GM12878 (cell line): Measurements from ENCODE around the gene ATP6AP2.

Source experiments
- CTCF ChIP-seq, 3 experiments: IDR thresholded peaks in 2 of 3; conservative IDR thresholded peaks in 1 of 3; 2 replicates each; pipeline ENCODE4 v1.5.1; 2011; ENCODE audit warnings: low read depth in 3 of 3, low read length in 3 of 3, mild to moderate bottlenecking in 3 of 3, control low read depth in 2 of 3, moderate library complexity in 2 of 3, inconsistent platforms in 1 of 3, mixed read lengths in 1 of 3; ENCODE audit not compliant: control insufficient read depth in 2 of 3, insufficient read depth in 1 of 3; ENCODE audit errors: extremely low read depth in 1 of 3
- EP300 ChIP-seq, 2 experiments: fragments of 150-350 bp in 1 of 2; IDR thresholded peaks; 2 replicates each; pipeline ENCODE4 v1.6.1; 2011 to 2012; ENCODE audit warnings: low read depth in 2 of 2, low read length in 2 of 2, borderline replicate concordance in 1 of 2, improper control_type of control experiment in 1 of 2, inconsistent platforms in 1 of 2; ENCODE audit not compliant: control insufficient read depth in 1 of 2
- IRF3 ChIP-seq: fragments of 450-650 bp; IDR thresholded peaks from 2 replicates; pipeline ENCODE4 v1.6.1; 2014; ENCODE audit warnings: mild to moderate bottlenecking
- ZZZ3 ChIP-seq: IDR thresholded peaks from 2 replicates; pipeline ENCODE4 v1.6.1; 2011; ENCODE audit warnings: low read depth; ENCODE audit not compliant: control insufficient read depth, insufficient read length

GRCh38 chrX:40546870-40547269 is 33.9 kb upstream of the ATP6AP2 start:
- no peak for TF ChIP-seq ZZZ3
- no peak for TF ChIP-seq CTCF (IDR thresholded peaks at IDR 0.05 in 2 of 3, conservative IDR thresholded peaks at IDR 0.05 in 1 of 3; ENCODE audit: control insufficient read depth in 2 of 3, extremely low read depth in 1 of 3, insufficient read depth in 1 of 3, low read depth in 3 of 3, low read length in 3 of 3)
- TF ChIP-seq EP300 (IDR thresholded peaks at IDR 0.05; ENCODE audit: borderline replicate concordance in 1 of 2, control insufficient read depth in 1 of 2, low read depth in 2 of 2, low read length in 2 of 2): no peak
- no peak for TF ChIP-seq IRF3
